ENCODE measurements around the gene MED23. TPM values are rescaled to one million over a fixed set of nuclear protein-coding genes. Genes with fewer than 3 reads are reported as not detected.
A peak's percentile ranks its signal among the peaks of the same experiment; 100 is the strongest.

Gene MED23
- total and polyA plus RNA-seq, 9 of the 15 experiments (the other 6 are each of a cell fraction or from before 2014, with no cell fraction given), result 13.7 to 61.2 (median 27.2) TPM

- TF ChIP-seq ZFP36 (IDR thresholded peaks at IDR 0.05; ENCODE audit: low read depth, low read length, partially characterized antibody) (peak; percentile 35), SREBF1 (IDR thresholded peaks at IDR 0.05; ENCODE audit: borderline replicate concordance, low read depth, low read length) (peak; percentile 24; the same call in 1 of the 2 replicates), CHCHD3 (CRISPR knock-in tag; IDR thresholded peaks at IDR 0.05) (no peak), ARID4B (CRISPR knock-in tag; IDR thresholded peaks at IDR 0.05) (peak; percentile 85), TBP (optimal IDR thresholded peaks at IDR 0.05; ENCODE audit: low read depth, low read length) (peak; percentile 92), POLR2B (IDR thresholded peaks at IDR 0.05; ENCODE audit: low read depth, partially characterized antibody) (peak; percentile 77), RAD51 (IDR thresholded peaks at IDR 0.05; ENCODE audit: borderline replicate concordance, low read depth) (no peak), ZNF589 (CRISPR knock-in tag; IDR thresholded peaks at IDR 0.05; ENCODE audit: low read depth) (no peak), ZNF384 (IDR thresholded peaks at IDR 0.05; ENCODE audit: low read depth, low read length) (peak; percentile 60; the same call in 1 of the 2 replicates), REST (IDR thresholded peaks at IDR 0.05; ENCODE audit: borderline replicate concordance) (peak; percentile 55), REST (CRISPR knock-in tag; IDR thresholded peaks at IDR 0.05; ENCODE audit: low read depth) (peak; percentile 76; the same call in 1 of the 2 replicates), RCOR1 (IDR thresholded peaks at IDR 0.05; ENCODE audit: borderline replicate concordance in 1 of 2, low read depth in 2 of 2, low read length in 2 of 2) (peak; percentile 39 to 81; a peak in 3 of 4 replicates)
- TF ChIP-seq, protein P1, sequence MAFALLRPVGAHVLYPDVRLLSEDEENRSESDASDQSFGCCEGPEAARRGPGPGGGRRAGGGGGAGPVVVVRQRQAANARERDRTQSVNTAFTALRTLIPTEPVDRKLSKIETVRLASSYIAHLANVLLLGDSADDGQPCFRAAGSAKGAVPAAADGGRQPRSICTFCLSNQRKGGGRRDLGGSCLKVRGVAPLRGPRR (CRISPR knock-in tag; IDR thresholded peaks at IDR 0.05), result no peak
These were observed at the start of gene MED23 (continued) for GRCh38 chr6:131627724-131628682.
